SU-DHL-6 (cell line): ENCODE measurements around the gene ODAPH.
"Not testable (repeated sequence)": the region's sequence is repeated elsewhere in the genome, so short reads cannot be mapped to it uniquely, and the experiment has no call there.

Experiments
- CTCF ChIP-seq: fragments of 200-600 bp; sonication (generic); IDR thresholded peaks from one replicate; pipeline ENCODE4 v1.5.1; 2017; ENCODE audit warnings: antibody characterized with exemption, mild to moderate bottlenecking, low read length, moderate library complexity; ENCODE audit not compliant: insufficient read depth, poor library complexity, severe bottlenecking
- EZH2phosphoT487 ChIP-seq: fragments of 200-600 bp; sonication (generic), shearing (Covaris generic); conservative IDR thresholded peaks from 2 replicates; pipeline ENCODE4 v1.6.1; 2018; ENCODE audit warnings: mild to moderate bottlenecking, antibody characterized with exemption, low read length, moderate library complexity, mixed read lengths

GRCh38 chr4:75537308-75537707, 18.6 kb upstream of the ODAPH start:
- TF ChIP-seq CTCF, EZH2phosphoT487: not testable (repeated sequence)
